H9 (cell line): ENCODE results near the gene CCNY. TPM values are rescaled to one million over a fixed set of nuclear protein-coding genes. Genes with fewer than 3 reads are reported as not detected.

Source experiments
- DNase-seq: peaks from one replicate; pipeline ENCODE4 v3.0.0-alpha.2; 2017
- H2AFZ ChIP-seq: one replicate; pipeline ENCODE4 v1.6.1; 2013; ENCODE audit warnings: mild to moderate bottlenecking, low read length, control low read depth, moderate library complexity
- H2AK5ac ChIP-seq: 2 replicates; pipeline ENCODE4 v1.6.1; 2013; ENCODE audit warnings: low read length, control low read depth, mixed read lengths; ENCODE audit not compliant: insufficient read length
- H2BK120ac ChIP-seq: one replicate; pipeline ENCODE4 v1.6.1; 2013; ENCODE audit warnings: low read depth, mild to moderate bottlenecking, low read length, control low read depth, inconsistent platforms; ENCODE audit not compliant: poor library complexity, severe bottlenecking
- H2BK12ac ChIP-seq: 2 replicates; pipeline ENCODE4 v1.6.1; 2013; ENCODE audit warnings: low read length, control low read depth, mixed read lengths, low read depth; ENCODE audit not compliant: insufficient read length
- H2BK15ac ChIP-seq: 2 replicates; pipeline ENCODE4 v1.6.1; 2013; ENCODE audit warnings: low read depth, low read length, control low read depth
- H2BK20ac ChIP-seq: one replicate; pipeline ENCODE4 v1.6.1; 2013; ENCODE audit warnings: low read depth, mild to moderate bottlenecking, low read length, control low read depth, inconsistent platforms; ENCODE audit not compliant: poor library complexity, severe bottlenecking
- H2BK5ac ChIP-seq: 2 replicates; pipeline ENCODE4 v1.6.1; 2013; ENCODE audit warnings: low read length, control low read depth, mixed read lengths; ENCODE audit not compliant: insufficient read length
- H3K14ac ChIP-seq: 2 replicates; pipeline ENCODE4 v1.6.1; 2013; ENCODE audit warnings: low read length, control low read depth; ENCODE audit not compliant: insufficient read depth
- H3K18ac ChIP-seq: 2 replicates; pipeline ENCODE4 v1.6.1; 2013; ENCODE audit warnings: low read depth, mild to moderate bottlenecking, mixed read lengths, low read length, control low read depth; ENCODE audit not compliant: insufficient read length
- H3K23ac ChIP-seq: 2 replicates; pipeline ENCODE4 v1.6.1; 2013; ENCODE audit warnings: low read length, control low read depth, mixed read lengths, low read depth; ENCODE audit not compliant: insufficient read length
- H3K23me2 ChIP-seq: 2 replicates; pipeline ENCODE4 v1.6.1; 2013; ENCODE audit warnings: low read depth, mild to moderate bottlenecking, mixed read lengths, low read length, control low read depth; ENCODE audit not compliant: insufficient read length, poor library complexity, severe bottlenecking
- H3K27ac ChIP-seq: 2 replicates; pipeline ENCODE4 v1.5.1; 2013; ENCODE audit warnings: low read length, control low read depth, mixed read lengths, low read depth; ENCODE audit not compliant: insufficient read length
- H3K27me3 ChIP-seq: 2 replicates; pipeline ENCODE4 v1.6.1; 2013; ENCODE audit warnings: low read length, control low read depth, inconsistent platforms; ENCODE audit not compliant: insufficient read depth
- H3K4ac ChIP-seq: 2 replicates; pipeline ENCODE4 v1.6.1; 2013; ENCODE audit warnings: low read depth, mild to moderate bottlenecking, control low read depth, inconsistent platforms, low read length, moderate library complexity
- H3K4me1 ChIP-seq: 2 replicates; pipeline ENCODE4 v1.6.1; 2013; ENCODE audit warnings: low read length, control low read depth, inconsistent platforms; ENCODE audit not compliant: insufficient read depth
- H3K4me2 ChIP-seq: 2 replicates; pipeline ENCODE4 v1.6.1; 2013; ENCODE audit warnings: low read length, control low read depth, mixed read lengths; ENCODE audit not compliant: insufficient read length, insufficient read depth
- H3K56ac ChIP-seq: 2 replicates; pipeline ENCODE4 v1.6.1; 2013; ENCODE audit warnings: low read depth, mild to moderate bottlenecking, mixed read lengths, low read length, control low read depth; ENCODE audit not compliant: insufficient read length
- H3K79me1 ChIP-seq: 2 replicates; pipeline ENCODE4 v1.6.1; 2013; ENCODE audit warnings: low read depth, mild to moderate bottlenecking, moderate library complexity, low read length, control low read depth, inconsistent platforms; ENCODE audit not compliant: insufficient read depth, poor library complexity, severe bottlenecking
- H3K79me2 ChIP-seq: 2 replicates; pipeline ENCODE4 v1.6.1; 2013; ENCODE audit warnings: low read length, control low read depth, inconsistent platforms; ENCODE audit not compliant: insufficient read depth
- H3K9ac ChIP-seq: 2 replicates; pipeline ENCODE4 v1.6.1; 2013; ENCODE audit warnings: low read length, control low read depth, mixed read lengths; ENCODE audit not compliant: insufficient read length; ENCODE audit errors: extremely low read depth
- H3K9me3 ChIP-seq: one replicate; pipeline ENCODE4 v1.6.1; 2013; ENCODE audit warnings: low read depth, low read length, inconsistent platforms; ENCODE audit not compliant: control insufficient read depth
- H3T11ph ChIP-seq: one replicate; pipeline ENCODE4 v1.6.1; 2013; ENCODE audit warnings: mild to moderate bottlenecking, low read length, control low read depth, inconsistent platforms
- H4K20me1 ChIP-seq: one replicate; pipeline ENCODE4 v1.6.1; 2013; ENCODE audit not compliant: control insufficient read depth, insufficient read length, insufficient read depth
- H4K5ac ChIP-seq: 2 replicates; pipeline ENCODE4 v1.6.1; 2013; ENCODE audit warnings: low read depth, mild to moderate bottlenecking, mixed read lengths, low read length, control low read depth; ENCODE audit not compliant: insufficient read length
- H4K8ac ChIP-seq: replicated peaks from 2 replicates; pipeline ENCODE4 v1.6.1; 2013; ENCODE audit warnings: low read length, control low read depth, mixed read lengths, low read depth; ENCODE audit not compliant: insufficient read length
- H4K91ac ChIP-seq: 2 replicates; pipeline ENCODE4 v1.6.1; 2013; ENCODE audit warnings: low read depth, mild to moderate bottlenecking, moderate library complexity, mixed read lengths, low read length, control low read depth; ENCODE audit not compliant: insufficient read length
- H3K27ac Mint-ChIP-seq, 3 experiments: 2 replicates in 2 of 3; 3 replicates in 1 of 3; pipeline ENCODE4 v1.8.0; 2020 to 2021; ENCODE audit warnings: mixed read lengths in 3 of 3, mild to moderate bottlenecking in 1 of 3, moderate library complexity in 1 of 3
- H3K27me3 Mint-ChIP-seq: 2 replicates; pipeline ENCODE4 v1.8.0; 2021; ENCODE audit warnings: low read depth, mild to moderate bottlenecking, moderate library complexity, mixed read lengths
- H3K36me3 Mint-ChIP-seq, 3 experiments: 2 replicates in 2 of 3; 3 replicates in 1 of 3; pipeline ENCODE4 v1.8.0; 2020 to 2021; ENCODE audit warnings: low read depth in 3 of 3, mixed read lengths in 3 of 3; ENCODE audit not compliant: insufficient read depth in 1 of 3
- H3K4me1 Mint-ChIP-seq, 2 experiments: 2 replicates each; pipeline ENCODE4 v1.8.0; 2020; ENCODE audit warnings: mixed read lengths in 2 of 2
- H3K4me3 Mint-ChIP-seq, 2 experiments: 2 replicates in 1 of 2; 3 replicates in 1 of 2; pipeline ENCODE4 v1.8.0; 2020 to 2021; ENCODE audit warnings: mild to moderate bottlenecking in 2 of 2, mixed read lengths in 2 of 2, moderate library complexity in 1 of 2
- H3K9me3 Mint-ChIP-seq, 2 experiments: 2 replicates in 1 of 2; 3 replicates in 1 of 2; pipeline ENCODE4 v1.8.0; 2020; ENCODE audit warnings: mild to moderate bottlenecking in 2 of 2, mixed read lengths in 2 of 2, moderate library complexity in 1 of 2
- CTCF ChIP-seq: fragments of 200-600 bp; sonication (generic); conservative IDR thresholded peaks from 3 replicates; pipeline ENCODE4 v1.8.0; 2021; ENCODE audit warnings: antibody characterized with exemption, mild to moderate bottlenecking
- total RNA-seq: library from RNA; stranded (reverse); gene quantifications from 2 replicates; pipeline ENCODE4 v1.2.1, GENCODE V29; 2021

Gene CCNY
- total RNA-seq, 1 experiment from 2014 or later: 62.1 TPM

DNA sequence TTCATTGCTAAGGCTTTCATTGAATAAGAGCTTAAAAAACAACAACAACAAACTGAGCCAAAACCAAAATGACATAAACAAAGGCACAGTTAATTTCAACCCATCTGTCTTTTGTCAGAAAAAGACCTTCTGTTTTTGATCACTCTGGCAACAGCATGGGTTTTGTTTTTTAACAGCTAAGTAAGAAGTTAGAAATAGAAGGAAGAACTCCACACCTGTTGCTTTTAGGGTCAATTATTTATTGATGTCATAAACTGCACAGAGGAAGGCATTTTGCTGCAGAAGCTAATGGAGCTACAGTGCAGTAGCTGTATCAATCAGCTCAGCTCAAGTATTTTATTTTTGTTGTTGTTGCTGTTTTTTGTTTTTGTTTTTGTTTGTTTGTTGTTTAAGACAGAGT, 252.5 kb downstream of the CCNY start:
- no peak for TF ChIP-seq CTCF
- H3T11ph ChIP-seq: no peak overlapping the region
- no peak overlapping the region for H3K4ac ChIP-seq
- Mint-ChIP-seq H3K27ac (no peak overlapping the region), H3K27me3 (peaks cover 10% of the 10 kb centered on the region), H3K36me3 (peaks cover 3 to 29% (median 14%) of the 10 kb centered on the region in 3 experiments), H3K4me3 (no peak overlapping the region), H3K9me3 (peaks cover 21 to 27% of the 10 kb centered on the region in 2 experiments), H3K4me1 (peaks cover 9% of the 10 kb centered on the region in 2 experiments)
- H3K27me3 ChIP-seq: no peaks in the 10 kb centered on the region
- H4K91ac ChIP-seq: no peak overlapping the region
- H3K4me2 ChIP-seq: no peak overlapping the region
- no peak overlapping the region for H2BK5ac ChIP-seq
- H3K23ac ChIP-seq: no peak overlapping the region
- H4K8ac ChIP-seq: no peak overlapping the region
- H2BK15ac ChIP-seq: no peak overlapping the region
- H2AK5ac ChIP-seq: no peak overlapping the region
- no peak overlapping the region for H3K9ac ChIP-seq
- no peak overlapping the region for H2BK20ac ChIP-seq
- no peaks in the 10 kb centered on the region for H3K9me3 ChIP-seq
- H4K20me1 ChIP-seq: no peaks in the 10 kb centered on the region
- H3K18ac ChIP-seq: no peak overlapping the region
- no peaks in the 10 kb centered on the region for H3K23me2 ChIP-seq
- no peaks in the 10 kb centered on the region for H3K79me1 ChIP-seq
- no peaks in the 10 kb centered on the region for H3K79me2 ChIP-seq
- no peak overlapping the region for H3K56ac ChIP-seq
- H2BK120ac ChIP-seq: no peak overlapping the region
- no peak overlapping the region for H3K14ac ChIP-seq
- DNase-seq: no peak
- H4K5ac ChIP-seq: no peak overlapping the region
- no peak overlapping the region for H2AFZ ChIP-seq
- H3K27ac ChIP-seq: no peak overlapping the region
- H2BK12ac ChIP-seq: no peak overlapping the region
- peaks cover 4% of the 10 kb centered on the region for H3K4me1 ChIP-seq
